SK-N-SH (cell line): Measurements from ENCODE around the gene PIK3R5. TPM values are rescaled to one million over a fixed set of nuclear protein-coding genes. Genes with fewer than 3 reads are reported as not detected.

Experiments
- CTCF ChIA-PET: fragments of 300-600, 350-600 bp; formaldehyde crosslinking; extraction: SDS; loops from one replicate; lab custom pipeline; 2021; lab: Yijun Ruan, JAX
- POLR2A ChIA-PET: fragments of 350-600 bp; sonication (Branson Sonifier 250); formaldehyde crosslinking; extraction: SDS; loops from one replicate; lab custom pipeline; 2020; ENCODE audit warnings: antibody characterized with exemption, inconsistent platforms; lab: Yijun Ruan, JAX
- DNase-seq: peaks from one replicate; pipeline ENCODE4 v3.0.0; 2012
- H2AFZ ChIP-seq: fragments of 200-600 bp; sonication (generic); 2 replicates; pipeline ENCODE4 v1.8.1; 2016; ENCODE audit warnings: antibody characterized with exemption, mild to moderate bottlenecking, low read depth
- H3F3A ChIP-seq: fragments of 200-600 bp; sonication (generic); replicated peaks from 2 replicates; pipeline ENCODE3; 2016; ENCODE audit warnings: antibody characterized with exemption, mild to moderate bottlenecking; ENCODE audit not compliant: insufficient read depth
- H3K27ac ChIP-seq, 2 experiments: fragments of 200-500 bp in 1 of 2; fragments of 200-600 bp in 1 of 2; sonication (Bioruptor generic) in 1 of 2; sonication (generic), shearing (Covaris generic) in 1 of 2; 2 replicates each; pipeline versions ENCODE4 v1.5.1 to v1.6.1; 2014 to 2016; ENCODE audit warnings: low read depth in 2 of 2, inconsistent platforms in 1 of 2, low read length in 1 of 2, mild to moderate bottlenecking in 1 of 2, mixed read lengths in 1 of 2
- H3K27me3 ChIP-seq: fragments of 200-600 bp; sonication (generic), shearing (Covaris generic); 2 replicates; pipeline ENCODE4 v1.6.1; 2016; ENCODE audit warnings: mixed run types; ENCODE audit not compliant: insufficient read depth
- H3K36me3 ChIP-seq, 2 experiments: fragments of 200-500 bp in 1 of 2; fragments of 200-600 bp in 1 of 2; sonication (Bioruptor generic) in 1 of 2; sonication (generic) in 1 of 2; replicated peaks in 1 of 2; 2 replicates each; pipeline versions ENCODE3 to v1.5.1; 2014 to 2016; ENCODE audit warnings: low read length in 1 of 2, mild to moderate bottlenecking in 1 of 2; ENCODE audit not compliant: insufficient read depth in 2 of 2, control insufficient read depth in 1 of 2
- H3K4me1 ChIP-seq, 2 experiments: fragments of 200-500 bp in 1 of 2; fragments of 200-600 bp in 1 of 2; sonication (Bioruptor generic) in 1 of 2; sonication (generic), shearing (Covaris generic) in 1 of 2; 2 replicates each; pipeline versions ENCODE4 v1.5.1 to v1.6.1; 2014 to 2016; ENCODE audit warnings: low read depth in 1 of 2, low read length in 1 of 2, mixed run types in 1 of 2; ENCODE audit not compliant: insufficient read depth in 2 of 2, control insufficient read depth in 1 of 2
- H3K4me2 ChIP-seq: fragments of 200-600 bp; sonication (generic), shearing (Covaris generic); 2 replicates; pipeline ENCODE4 v1.6.1; 2017; ENCODE audit warnings: mixed run types
- H3K4me3 ChIP-seq, 2 experiments: fragments of 200-500 bp in 1 of 2; fragments of 200-600 bp in 1 of 2; sonication (Bioruptor generic) in 1 of 2; sonication (generic), shearing (Covaris generic) in 1 of 2; 2 replicates each; pipeline versions ENCODE4 v1.5.1 to v1.8.1; 2014 to 2016; ENCODE audit warnings: low read depth in 2 of 2, inconsistent platforms in 1 of 2, low read length in 1 of 2, mild to moderate bottlenecking in 1 of 2, mixed read lengths in 1 of 2, moderate library complexity in 1 of 2
- H3K79me2 ChIP-seq: fragments of 200-600 bp; sonication (generic); 2 replicates; pipeline ENCODE4 v1.8.1; 2017; ENCODE audit warnings: mild to moderate bottlenecking; ENCODE audit not compliant: insufficient read depth
- H3K9ac ChIP-seq: fragments of 200-600 bp; sonication (generic); 2 replicates; pipeline ENCODE4 v1.6.1; 2017; ENCODE audit warnings: mixed run types
- H3K9me2 ChIP-seq: fragments of 200-600 bp; sonication (generic); 2 replicates; pipeline ENCODE4 v1.6.1; 2017; ENCODE audit warnings: mixed run types
- H3K9me3 ChIP-seq: fragments of 200-600 bp; sonication (generic); 2 replicates; pipeline ENCODE4 v1.6.1; 2017; ENCODE audit warnings: mixed run types, mild to moderate bottlenecking, moderate library complexity
- H4K20me1 ChIP-seq: fragments of 200-600 bp; sonication (generic); 2 replicates; pipeline ENCODE4 v1.6.1; 2017; ENCODE audit warnings: mild to moderate bottlenecking, mixed run types; ENCODE audit not compliant: insufficient read depth
- CTCF ChIP-seq: fragments of 200-600 bp; sonication (generic); IDR thresholded peaks from 2 replicates; pipeline ENCODE4 v1.6.1; 2017; ENCODE audit warnings: antibody characterized with exemption, mild to moderate bottlenecking, moderate library complexity
- EZH2phosphoT487 ChIP-seq: fragments of 200-600 bp; sonication (generic); IDR thresholded peaks from 2 replicates; pipeline ENCODE4 v1.6.1; 2017; ENCODE audit warnings: low read depth, mixed run types, mild to moderate bottlenecking, antibody characterized with exemption, moderate library complexity, borderline replicate concordance
- GATA2 ChIP-seq: sonication (generic); formaldehyde crosslinking; IDR thresholded peaks from 2 replicates; pipeline ENCODE4 v1.5.0; 2020; ENCODE audit warnings: mild to moderate bottlenecking, missing genetic modification reagents
- REST ChIP-seq: IDR thresholded peaks from 2 replicates; pipeline ENCODE4 v1.6.1; 2012; ENCODE audit warnings: mild to moderate bottlenecking, low read depth, low read length, moderate library complexity
- TAF1 ChIP-seq: IDR thresholded peaks from 2 replicates; pipeline ENCODE4 v1.6.1; 2012; ENCODE audit warnings: low read depth, mild to moderate bottlenecking, low read length, moderate library complexity, borderline replicate concordance
- TEAD4 ChIP-seq: IDR thresholded peaks from 2 replicates; pipeline ENCODE4 v1.4.0; 2012; ENCODE audit warnings: mild to moderate bottlenecking, borderline replicate concordance; ENCODE audit not compliant: insufficient read depth
- USF1 ChIP-seq: IDR thresholded peaks from 2 replicates; pipeline ENCODE4 v1.4.0; 2012; ENCODE audit warnings: low read depth, borderline replicate concordance
- WGBS: methylation state at CpG from one replicate; pipeline ENCODE4 v1.1.6; 2017; ENCODE audit warnings: low lambda C conversion rate; 5-methylcytosine and 5-hydroxymethylcytosine counted together
- polyA plus RNA-seq, 3 experiments: library from polyadenylated mRNA; depleted of rRNA; stranded (reverse); fragments of >200 nt; gene quantifications; 2 replicates each; pipeline ENCODE4 v1.2.3, GENCODE V29; 2012
- TF ChIP-seq, protein P1 (sequence below): IDR thresholded peaks from 2 replicates; pipeline ENCODE4; 2012

Gene PIK3R5
- polyA plus RNA-seq, 1 of the 3 experiments (the other 2 are of a cell fraction): not detected

DNA sequence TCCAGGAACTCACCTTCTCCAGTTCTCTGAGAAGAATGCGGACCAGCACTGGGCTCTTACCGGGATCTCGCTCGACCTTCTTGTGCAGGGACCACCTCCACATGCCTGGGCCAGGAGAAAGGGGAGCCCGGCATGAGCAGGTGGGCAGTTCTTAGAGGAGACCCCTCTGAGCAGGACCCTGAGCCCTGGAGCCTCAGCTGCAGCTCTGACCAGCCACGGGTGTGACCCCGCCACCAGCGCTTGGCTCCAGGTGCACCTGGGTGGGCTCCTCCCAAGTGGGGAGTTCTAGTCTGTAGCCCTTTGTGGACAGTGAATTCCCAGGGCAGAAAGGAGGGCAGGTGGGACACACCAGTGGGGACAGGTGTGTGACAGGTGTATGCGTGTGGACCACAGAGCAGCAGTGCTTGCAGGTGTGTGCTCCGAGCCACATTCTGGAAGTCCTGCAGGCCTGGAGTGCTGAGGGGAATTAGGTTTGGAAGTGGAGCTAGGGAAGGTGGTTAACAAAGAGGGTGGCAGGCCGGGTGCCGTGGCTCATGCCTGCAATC, 126.9 kb downstream of the PIK3R5 start (continued):
- TF ChIP-seq CTCF: no peak
- TF ChIP-seq REST: no peak
- no peak for TF ChIP-seq EZH2phosphoT487
- no peak for TF ChIP-seq TAF1

DNA sequence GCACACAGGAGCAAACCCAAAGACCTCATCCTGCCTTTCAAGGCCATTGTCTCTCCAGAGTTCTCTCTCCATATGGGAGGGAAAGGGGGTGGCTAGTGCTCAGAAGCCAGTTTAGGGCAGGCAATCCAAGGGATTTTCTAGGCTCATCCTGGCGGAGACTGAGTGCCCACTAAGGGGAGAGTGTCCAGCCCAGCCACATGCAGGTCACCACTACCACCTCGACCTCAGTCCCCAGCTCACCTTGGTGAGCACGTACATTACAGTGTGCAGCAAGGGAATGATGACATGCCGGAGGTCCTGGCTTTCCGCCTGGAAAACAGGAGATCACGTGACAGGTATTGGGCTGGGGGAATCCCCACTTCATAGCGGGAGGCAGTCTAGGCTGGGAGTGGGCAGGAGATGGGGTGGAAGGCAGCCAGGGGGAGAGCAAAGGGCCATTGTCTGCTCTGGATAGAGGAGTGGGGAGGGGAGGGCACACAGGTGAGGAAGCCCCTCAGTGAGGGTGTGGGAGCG, 127.9 kb downstream of the PIK3R5 start:
- TF ChIP-seq USF1 (peak; percentile 67), CTCF (no peak), TEAD4 (no peak), TAF1 (no peak), GATA2 (no peak), EZH2phosphoT487 (no peak)
- TF ChIP-seq, protein P1, sequence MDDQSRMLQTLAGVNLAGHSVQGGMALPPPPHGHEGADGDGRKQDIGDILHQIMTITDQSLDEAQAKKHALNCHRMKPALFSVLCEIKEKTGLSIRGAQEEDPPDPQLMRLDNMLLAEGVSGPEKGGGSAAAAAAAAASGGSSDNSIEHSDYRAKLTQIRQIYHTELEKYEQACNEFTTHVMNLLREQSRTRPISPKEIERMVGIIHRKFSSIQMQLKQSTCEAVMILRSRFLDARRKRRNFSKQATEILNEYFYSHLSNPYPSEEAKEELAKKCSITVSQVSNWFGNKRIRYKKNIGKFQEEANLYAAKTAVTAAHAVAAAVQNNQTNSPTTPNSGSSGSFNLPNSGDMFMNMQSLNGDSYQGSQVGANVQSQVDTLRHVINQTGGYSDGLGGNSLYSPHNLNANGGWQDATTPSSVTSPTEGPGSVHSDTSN: no peak
- no peaks in the 10 kb centered on the region for H3K4me1 ChIP-seq
- H3K27ac ChIP-seq: no peak overlapping the region
- no peaks in the 10 kb centered on the region for H4K20me1 ChIP-seq
- no peaks in the 10 kb centered on the region for H3K36me3 ChIP-seq
- H3K9me3 ChIP-seq: no peaks in the 10 kb centered on the region
- H3K9ac ChIP-seq: no peak overlapping the region
- no peak overlapping the region for H3K4me3 ChIP-seq
- no peaks in the 10 kb centered on the region for H3F3A ChIP-seq
- ChIA-PET POLR2A (no interaction called here), CTCF (interaction anchor here (1.7 kb wide), 1 partner anchor 52 kb away, joined by 4 read pairs; no protein-coding TSS in a partner anchor)
- H2AFZ ChIP-seq: no peak overlapping the region
- no peaks in the 10 kb centered on the region for H3K79me2 ChIP-seq
- H3K9me2 ChIP-seq: no peaks in the 10 kb centered on the region
- 2% methylated on average over 7 of the region's 8 CpGs for WGBS
- no peak for DNase-seq
- no peak overlapping the region for H3K4me2 ChIP-seq
- H3K27me3 ChIP-seq: peaks cover 53% of the 10 kb centered on the region
